Cardiac muscle cell (in vitro differentiated cells and primary cell): ENCODE measurements around the gene C14orf180. TPM values are rescaled to one million over a fixed set of nuclear protein-coding genes. Genes with fewer than 3 reads are reported as not detected.

Experiments used
- DNase-seq, 2 donors: peaks; one replicate each; pipeline versions ENCODE4 v3.0.0 to v3.0.0-alpha.2; 2010 to 2017; ENCODE audit warnings: low read depth in 1 of 2, low spot score in 1 of 2
- H3K27ac ChIP-seq: fragments of 200-600 bp; sonication (generic); 2 replicates; pipeline ENCODE4 v1.5.1; 2016
- H3K27me3 ChIP-seq: fragments of 200-600 bp; sonication (generic); 2 replicates; pipeline ENCODE4 v1.6.0; 2016; ENCODE audit warnings: control low read depth
- H3K36me3 ChIP-seq: fragments of 200-600 bp; sonication (generic); 2 replicates; pipeline ENCODE4 v1.5.1; 2016; ENCODE audit warnings: control low read depth
- H3K4me1 ChIP-seq: fragments of 200-600 bp; sonication (generic); 2 replicates; pipeline ENCODE4 v1.8.1; 2017; ENCODE audit warnings: low read depth, mild to moderate bottlenecking, mixed run types
- H3K4me3 ChIP-seq: fragments of 200-600 bp; sonication (generic); 2 replicates; pipeline ENCODE4 v1.5.1; 2016; ENCODE audit warnings: mild to moderate bottlenecking
- H3K9me3 ChIP-seq: fragments of 200-600 bp; sonication (generic); 2 replicates; pipeline ENCODE4 v1.5.1; 2017; ENCODE audit warnings: low read depth, mild to moderate bottlenecking, control low read depth
- CTCF ChIP-seq: IDR thresholded peaks from 2 replicates; pipeline ENCODE4 v1.5.1; 2012; ENCODE audit warnings: low read depth, mild to moderate bottlenecking, low read length
- polyA plus RNA-seq: library from polyadenylated mRNA; unstranded; fragments of >200 nt; fragmentation: Nextera tagmentation; extraction: Ambion mirVana; gene quantifications from 2 replicates; pipeline ENCODE4 v1.2.1, GENCODE V29; 2016
- total RNA-seq: library from RNA; depleted of rRNA; stranded (reverse); fragments of >200 nt; gene quantifications from 2 replicates; pipeline ENCODE4 v1.2.3, GENCODE V29; 2016

Gene C14orf180
- total and polyA plus RNA-seq, 2 experiments from 2014 or later, result 17.1 to 19.7 TPM

- no peak overlapping the region for H3K4me3 ChIP-seq
- no peaks in the 10 kb centered on the region for H3K36me3 ChIP-seq
- peaks cover 7% of the 10 kb centered on the region for H3K4me1 ChIP-seq
- H3K9me3 ChIP-seq, result no peaks in the 10 kb centered on the region
- TF ChIP-seq CTCF, result no peak
- H3K27me3 ChIP-seq, result no peaks in the 10 kb centered on the region
- DNase-seq, result no peak
- no peak overlapping the region for H3K27ac ChIP-seq
Observed at GRCh38 chr14:104562606-104563005, 17.0 kb upstream of the C14orf180 start.

GRCh38 chr14:104563191-104563741 lies 16.3 kb upstream of the C14orf180 start:
- no peak for DNase-seq
- Histone ChIP-seq H3K27me3 (no peaks in the 10 kb centered on the region), H3K4me1 (peaks cover 8% of the 10 kb centered on the region), H3K36me3 (no peaks in the 10 kb centered on the region), H3K9me3 (no peaks in the 10 kb centered on the region), H3K4me3 (no peak overlapping the region), H3K27ac (no peak overlapping the region)
- no peak for TF ChIP-seq CTCF

- peak; percentile 82 for TF ChIP-seq CTCF
- peak; percentile 63 to 80 for DNase-seq
- Histone ChIP-seq H3K4me1 (peaks cover 8% of the 10 kb centered on the region), H3K9me3 (no peaks in the 10 kb centered on the region), H3K27ac (no peak overlapping the region), H3K36me3 (no peaks in the 10 kb centered on the region), H3K27me3 (no peaks in the 10 kb centered on the region), H3K4me3 (no peak overlapping the region)
Observed at GRCh38 chr14:104563742-104564615, 15.6 kb upstream of the C14orf180 start.

GRCh38 chr14:104564744-104565679 lies 14.6 kb upstream of the C14orf180 start:
- peaks cover 8% of the 10 kb centered on the region for H3K4me1 ChIP-seq
- DNase-seq, result no peak
- no peak overlapping the region for H3K4me3 ChIP-seq
- H3K36me3 ChIP-seq, result no peaks in the 10 kb centered on the region
- H3K27me3 ChIP-seq, result no peaks in the 10 kb centered on the region
- no peak for TF ChIP-seq CTCF
- no peak overlapping the region for H3K27ac ChIP-seq
- no peaks in the 10 kb centered on the region for H3K9me3 ChIP-seq

- Histone ChIP-seq H3K4me3 (no peak overlapping the region), H3K36me3 (no peaks in the 10 kb centered on the region), H3K9me3 (no peaks in the 10 kb centered on the region), H3K4me1 (peaks cover 28% of the 10 kb centered on the region), H3K27me3 (no peaks in the 10 kb centered on the region), H3K27ac (no peak overlapping the region)
- TF ChIP-seq CTCF, result no peak
- DNase-seq, result no peak
Observed at GRCh38 chr14:104567141-104567956, 12.2 kb upstream of the C14orf180 start.
